ENCODE results near the gene RPRD1A. TPM values are rescaled to one million over a fixed set of nuclear protein-coding genes. Genes with fewer than 3 reads are reported as not detected.

The RPRD1A gene
- total and polyA plus RNA-seq, 7 donors: 13.2 to 80.3 (median 68.8) TPM

DNA sequence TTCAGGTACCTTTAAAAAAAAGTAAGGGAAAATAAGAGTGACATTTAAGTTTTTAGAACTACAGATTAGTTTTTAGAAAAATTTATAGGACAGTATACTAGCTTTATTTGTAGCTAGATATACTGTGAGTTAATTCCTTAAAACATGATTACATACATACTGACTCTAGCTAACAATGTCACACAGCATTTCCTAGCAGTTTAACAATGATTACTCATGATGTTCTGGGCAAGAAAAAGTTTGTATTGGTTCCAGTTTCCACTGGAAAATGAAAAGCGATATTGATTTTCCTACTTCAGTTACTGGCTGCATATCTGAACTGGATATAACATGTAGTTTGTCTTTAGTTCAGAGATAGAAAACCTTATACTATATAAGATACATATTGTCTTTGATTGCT, 42.4 kb upstream of the RPRD1A start:
- intact Hi-C loops (cut with DNase I): no loop called here
- WGBS, 2 donors: 99 to 100% methylated on average over 1 of the region's 1 CpG
- Histone ChIP-seq H3K27me3 (no peaks in the 10 kb centered on the region), H3K4me3 (no peak overlapping the region), H3K36me3 (peaks cover 0 to 64% (median 18%) of the 10 kb centered on the region in 4 donors), H3K27ac (no peak overlapping the region), H3K9me3 (no peaks in the 10 kb centered on the region), H3K4me1 (no peaks in the 10 kb centered on the region)
- TF ChIP-seq EP300 (IDR thresholded peaks at IDR 0.05): no peak
- no peak for TF ChIP-seq POLR2A (IDR thresholded peaks at IDR 0.05)
- TF ChIP-seq, protein P1, sequence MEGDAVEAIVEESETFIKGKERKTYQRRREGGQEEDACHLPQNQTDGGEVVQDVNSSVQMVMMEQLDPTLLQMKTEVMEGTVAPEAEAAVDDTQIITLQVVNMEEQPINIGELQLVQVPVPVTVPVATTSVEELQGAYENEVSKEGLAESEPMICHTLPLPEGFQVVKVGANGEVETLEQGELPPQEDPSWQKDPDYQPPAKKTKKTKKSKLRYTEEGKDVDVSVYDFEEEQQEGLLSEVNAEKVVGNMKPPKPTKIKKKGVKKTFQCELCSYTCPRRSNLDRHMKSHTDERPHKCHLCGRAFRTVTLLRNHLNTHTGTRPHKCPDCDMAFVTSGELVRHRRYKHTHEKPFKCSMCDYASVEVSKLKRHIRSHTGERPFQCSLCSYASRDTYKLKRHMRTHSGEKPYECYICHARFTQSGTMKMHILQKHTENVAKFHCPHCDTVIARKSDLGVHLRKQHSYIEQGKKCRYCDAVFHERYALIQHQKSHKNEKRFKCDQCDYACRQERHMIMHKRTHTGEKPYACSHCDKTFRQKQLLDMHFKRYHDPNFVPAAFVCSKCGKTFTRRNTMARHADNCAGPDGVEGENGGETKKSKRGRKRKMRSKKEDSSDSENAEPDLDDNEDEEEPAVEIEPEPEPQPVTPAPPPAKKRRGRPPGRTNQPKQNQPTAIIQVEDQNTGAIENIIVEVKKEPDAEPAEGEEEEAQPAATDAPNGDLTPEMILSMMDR (IDR thresholded peaks at IDR 0.05): no peak
- TF ChIP-seq POLR2AphosphoS5 (IDR thresholded peaks at IDR 0.05): no peak
- DNase-seq: no peak

DNA sequence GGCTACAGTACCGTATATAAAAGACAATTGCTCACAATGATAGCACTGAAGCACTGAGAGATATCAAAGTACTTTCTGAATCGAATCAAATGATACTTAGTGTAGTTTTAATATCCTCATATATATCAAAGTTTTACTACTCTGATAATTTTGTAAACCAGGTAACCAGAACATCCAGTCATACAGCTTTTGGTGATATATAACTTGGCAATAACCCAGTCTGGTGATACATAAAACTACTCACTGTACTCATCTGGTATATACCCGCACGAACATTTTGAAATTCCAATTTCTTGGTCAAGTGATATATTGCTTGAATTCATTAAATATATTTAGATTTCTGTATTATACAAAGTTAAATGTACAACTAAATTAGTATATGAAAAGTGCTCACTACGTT, 41.2 kb upstream of the RPRD1A start:
- WGBS, 2 donors: 63 to 87% methylated on average over 5 of the region's 5 CpGs
- Histone ChIP-seq H3K27ac (no peak overlapping the region), H3K4me1 (no peaks in the 10 kb centered on the region), H3K4me3 (no peak overlapping the region), H3K36me3 (peaks cover 0 to 52% (median 11%) of the 10 kb centered on the region in 4 donors), H3K9me3 (no peaks in the 10 kb centered on the region), H3K27me3 (no peaks in the 10 kb centered on the region)
- TF ChIP-seq, protein P1 (IDR thresholded peaks at IDR 0.05): no peak
- TF ChIP-seq POLR2AphosphoS5 (IDR thresholded peaks at IDR 0.05): no peak
- no peak for TF ChIP-seq POLR2A (IDR thresholded peaks at IDR 0.05)
- no peak for TF ChIP-seq EP300 (IDR thresholded peaks at IDR 0.05)
- intact Hi-C loops (cut with DNase I): no loop called here
- DNase-seq: no peak

DNA sequence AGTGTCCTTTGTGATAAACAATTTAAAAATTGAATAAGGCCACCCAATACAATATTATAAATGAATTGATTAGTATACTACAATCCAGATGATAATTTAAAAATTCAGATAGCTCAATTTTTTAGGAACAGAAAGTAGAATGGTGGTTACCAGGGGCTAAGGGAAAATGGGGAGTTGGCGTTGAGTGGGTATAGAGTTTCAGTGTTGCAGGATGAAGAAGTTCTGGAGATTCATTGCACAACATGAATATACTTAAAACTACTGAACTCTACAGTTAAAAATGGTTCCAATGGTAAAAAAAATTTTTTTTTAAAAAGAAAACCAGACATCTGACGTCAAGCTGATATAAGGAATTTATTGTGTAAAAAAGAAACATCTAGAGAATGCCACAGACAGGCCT, 40.8 kb upstream of the RPRD1A start:
- Histone ChIP-seq H3K4me3 (no peak overlapping the region), H3K36me3 (peaks cover 0 to 48% (median 10%) of the 10 kb centered on the region in 4 donors), H3K9me3 (no peaks in the 10 kb centered on the region), H3K4me1 (no peaks in the 10 kb centered on the region), H3K27ac (no peak overlapping the region), H3K27me3 (no peaks in the 10 kb centered on the region)
- TF ChIP-seq POLR2A (IDR thresholded peaks at IDR 0.05) (no peak), EP300 (IDR thresholded peaks at IDR 0.05) (no peak), POLR2AphosphoS5 (IDR thresholded peaks at IDR 0.05) (no peak)
- TF ChIP-seq, protein P1 (IDR thresholded peaks at IDR 0.05): no peak
- intact Hi-C loops (cut with DNase I): no loop called here
- no peak for DNase-seq
- WGBS, 2 donors: 44 to 49% methylated on average over 2 of the region's 2 CpGs

DNA sequence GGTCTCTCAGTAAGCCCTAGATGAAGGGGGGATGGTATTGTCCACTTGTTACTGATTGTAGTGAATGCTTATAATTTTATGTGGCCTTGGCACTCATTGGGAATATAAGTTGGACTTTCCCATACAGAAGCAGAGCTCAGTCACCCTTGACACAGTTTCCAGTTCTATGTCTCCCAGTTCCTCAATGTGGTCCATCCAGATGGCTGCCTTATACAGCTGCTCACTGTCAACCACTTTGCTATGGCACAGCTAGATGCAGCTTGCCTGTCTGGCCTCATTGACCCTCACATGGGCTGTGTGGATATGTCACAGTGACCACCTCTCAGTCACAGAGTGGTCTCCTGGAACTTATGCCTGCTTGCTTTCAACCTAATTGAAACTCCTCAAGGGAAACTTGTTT, 40.1 kb upstream of the RPRD1A start:
- no peak for DNase-seq
- Histone ChIP-seq H3K4me3 (no peak overlapping the region), H3K27me3 (no peaks in the 10 kb centered on the region), H3K4me1 (no peaks in the 10 kb centered on the region), H3K36me3 (peaks cover 0 to 41% (median 10%) of the 10 kb centered on the region in 4 donors), H3K9me3 (no peaks in the 10 kb centered on the region), H3K27ac (no peak overlapping the region)
- intact Hi-C loops (cut with DNase I): no loop called here
- TF ChIP-seq POLR2A (IDR thresholded peaks at IDR 0.05): no peak
- no peak for TF ChIP-seq POLR2AphosphoS5 (IDR thresholded peaks at IDR 0.05)
- TF ChIP-seq EP300 (IDR thresholded peaks at IDR 0.05): no peak
- TF ChIP-seq, protein P1 (IDR thresholded peaks at IDR 0.05): no peak

DNA sequence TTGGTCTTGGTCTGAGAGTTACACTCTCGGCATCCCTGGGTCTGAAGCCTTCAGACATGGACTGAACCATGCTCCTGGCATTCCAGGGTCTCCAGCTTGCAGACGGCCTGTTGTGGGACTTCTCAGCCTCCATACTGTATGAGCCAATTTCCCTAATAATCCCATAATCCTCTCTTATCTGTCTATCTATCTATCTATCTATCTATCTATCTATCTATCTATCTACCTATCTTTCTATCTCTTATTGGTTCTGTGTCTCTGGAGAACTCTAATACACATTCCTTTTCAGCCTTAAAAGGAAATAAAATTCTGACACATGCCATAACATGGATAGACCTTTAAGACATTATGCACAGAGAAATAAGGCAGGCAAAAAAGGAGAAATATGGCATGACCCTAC, 37.4 kb upstream of the RPRD1A start:
- no peaks in the 10 kb centered on the region for H3K4me1 ChIP-seq
- TF ChIP-seq POLR2AphosphoS5 (IDR thresholded peaks at IDR 0.05): no peak
- no peak for TF ChIP-seq POLR2A (IDR thresholded peaks at IDR 0.05)
- TF ChIP-seq EP300 (IDR thresholded peaks at IDR 0.05): no peak
- TF ChIP-seq, protein P1 (IDR thresholded peaks at IDR 0.05): no peak
- peaks cover 0 to 4% (median 0%) of the 10 kb centered on the region in 4 donors for H3K9me3 ChIP-seq
- no peak for DNase-seq
- H3K36me3 ChIP-seq: peaks cover 0 to 14% (median 1%) of the 10 kb centered on the region in 4 donors
- H3K27ac ChIP-seq: no peak overlapping the region
- H3K4me3 ChIP-seq: no peak overlapping the region
- no peaks in the 10 kb centered on the region for H3K27me3 ChIP-seq
- 95 to 98% methylated on average over 2 of the region's 2 CpGs for WGBS, 2 donors
- intact Hi-C loops (cut with DNase I): no loop called here

Data from sigmoid colon (tissue), 7 donors.